ENCODE results near the gene ATP1A3.

DNA sequence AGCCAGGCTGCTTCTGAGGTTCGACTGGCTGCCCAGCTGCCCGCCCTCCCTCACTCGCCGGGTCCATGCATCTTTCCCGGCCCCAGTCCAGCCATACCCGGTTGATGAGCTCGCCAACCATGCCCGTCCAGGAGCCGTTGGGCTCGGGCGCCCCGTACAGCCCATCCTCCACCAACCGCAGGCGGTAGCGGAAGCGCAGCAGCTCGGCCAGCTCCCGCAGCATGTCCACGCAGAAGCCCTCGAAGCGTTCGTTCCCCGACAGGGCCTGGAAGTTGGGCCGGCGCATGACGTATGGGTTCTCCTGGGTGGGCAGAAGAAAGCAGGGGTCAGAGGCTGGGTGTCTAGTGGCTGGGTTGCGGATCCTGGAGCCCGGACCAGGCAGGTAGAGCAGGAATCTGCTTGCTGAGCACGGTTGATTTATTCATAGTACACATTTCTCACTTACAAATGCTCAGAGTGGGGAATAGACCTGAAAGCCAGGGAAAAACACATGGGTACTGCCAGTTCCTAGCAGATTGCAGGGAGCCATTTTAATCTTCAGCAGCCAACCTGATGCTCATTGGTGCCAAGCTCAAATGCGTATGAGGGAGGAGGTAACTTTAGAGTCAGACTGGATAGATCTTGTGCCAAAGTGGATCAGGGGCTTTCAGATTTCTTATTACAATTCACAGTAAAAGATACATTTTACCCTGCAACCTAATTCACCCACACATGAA is 48.6 kb upstream of the ATP1A3 start:
- TF ChIP-seq, protein P1, sequence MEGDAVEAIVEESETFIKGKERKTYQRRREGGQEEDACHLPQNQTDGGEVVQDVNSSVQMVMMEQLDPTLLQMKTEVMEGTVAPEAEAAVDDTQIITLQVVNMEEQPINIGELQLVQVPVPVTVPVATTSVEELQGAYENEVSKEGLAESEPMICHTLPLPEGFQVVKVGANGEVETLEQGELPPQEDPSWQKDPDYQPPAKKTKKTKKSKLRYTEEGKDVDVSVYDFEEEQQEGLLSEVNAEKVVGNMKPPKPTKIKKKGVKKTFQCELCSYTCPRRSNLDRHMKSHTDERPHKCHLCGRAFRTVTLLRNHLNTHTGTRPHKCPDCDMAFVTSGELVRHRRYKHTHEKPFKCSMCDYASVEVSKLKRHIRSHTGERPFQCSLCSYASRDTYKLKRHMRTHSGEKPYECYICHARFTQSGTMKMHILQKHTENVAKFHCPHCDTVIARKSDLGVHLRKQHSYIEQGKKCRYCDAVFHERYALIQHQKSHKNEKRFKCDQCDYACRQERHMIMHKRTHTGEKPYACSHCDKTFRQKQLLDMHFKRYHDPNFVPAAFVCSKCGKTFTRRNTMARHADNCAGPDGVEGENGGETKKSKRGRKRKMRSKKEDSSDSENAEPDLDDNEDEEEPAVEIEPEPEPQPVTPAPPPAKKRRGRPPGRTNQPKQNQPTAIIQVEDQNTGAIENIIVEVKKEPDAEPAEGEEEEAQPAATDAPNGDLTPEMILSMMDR (IDR thresholded peaks at IDR 0.05): no peak
- no peak for TF ChIP-seq POLR2AphosphoS5 (IDR thresholded peaks at IDR 0.05)

Measured in stomach (tissue), 4 donors.